CD4-positive, CD25-positive, alpha-beta regulatory T cell (primary cell): ENCODE data around the gene OR2T33. TPM values are rescaled to one million over a fixed set of nuclear protein-coding genes. Genes with fewer than 3 reads are reported as not detected.

Experiments used
- polyA plus RNA-seq, 4 donors: library from polyadenylated mRNA; unstranded; fragments of 300-500 nt; fragmentation: Illumina TruSeq; gene quantifications; one replicate each; pipeline ENCODE4 v1.2.3, GENCODE V29; 2021
- total RNA-seq: library from RNA; stranded (reverse); gene quantifications from one replicate; pipeline ENCODE4 v1.2.3, GENCODE V29; 2022

The OR2T33 gene
- total and polyA plus RNA-seq, 5 donors from 2014 or later = not detected

Other genes starting within 250 kb of the OR2T33 start
- 0.35 TPM for gene OR2L2, start 247.9 kb downstream of the OR2T33 start, total RNA-seq
- under 1 TPM in 1 of 4 donors, not detected in 3; 0.49 TPM for gene OR2L2, start 247.9 kb downstream of the OR2T33 start, polyA plus RNA-seq
- gene OR2L3, start 231.1 kb downstream of the OR2T33 start, total RNA-seq = not detected
- gene OR2L3, start 231.1 kb downstream of the OR2T33 start, polyA plus RNA-seq = not detected
- gene OR2L13, start 182.8 kb downstream of the OR2T33 start, total RNA-seq = not detected
- gene OR2L13, start 182.8 kb downstream of the OR2T33 start, polyA plus RNA-seq = not detected
- gene OR2M5, start 132.8 kb downstream of the OR2T33 start, total RNA-seq = not detected
- not detected for gene OR2M5, start 132.8 kb downstream of the OR2T33 start, polyA plus RNA-seq
- gene OR2M2, start 103.2 kb downstream of the OR2T33 start, total RNA-seq = not detected
- gene OR2M2, start 103.2 kb downstream of the OR2T33 start, polyA plus RNA-seq = not detected
- not detected for gene OR2M3, start 80.7 kb downstream of the OR2T33 start, total RNA-seq
- gene OR2M3, start 80.7 kb downstream of the OR2T33 start, polyA plus RNA-seq = not detected
- not detected for gene OR2M4, start 46.6 kb downstream of the OR2T33 start, total RNA-seq
- gene OR2M4, start 46.6 kb downstream of the OR2T33 start, polyA plus RNA-seq = not detected
- not detected for gene OR2T12, start 25.4 kb upstream of the OR2T33 start, total RNA-seq
- gene OR2T12, start 25.4 kb upstream of the OR2T33 start, polyA plus RNA-seq = not detected
- not detected for gene OR2M7, start 46.6 kb upstream of the OR2T33 start, total RNA-seq
- gene OR2M7, start 46.6 kb upstream of the OR2T33 start, polyA plus RNA-seq = not detected
- not detected for gene OR14C36, start 70.8 kb upstream of the OR2T33 start, total RNA-seq
- gene OR14C36, start 70.8 kb upstream of the OR2T33 start, polyA plus RNA-seq = not detected
- not detected for gene OR2T4, start 83.7 kb upstream of the OR2T33 start, total RNA-seq
- gene OR2T4, start 83.7 kb upstream of the OR2T33 start, polyA plus RNA-seq = not detected
- not detected for gene OR2T6, start 97.8 kb upstream of the OR2T33 start, total RNA-seq
- gene OR2T6, start 97.8 kb upstream of the OR2T33 start, polyA plus RNA-seq = not detected
- gene OR2T1, start 125.1 kb upstream of the OR2T33 start, total RNA-seq = not detected
- gene OR2T1, start 125.1 kb upstream of the OR2T33 start, polyA plus RNA-seq = not detected
- not detected for gene OR2T2, start 167.7 kb upstream of the OR2T33 start, total RNA-seq
- gene OR2T2, start 167.7 kb upstream of the OR2T33 start, polyA plus RNA-seq = not detected
- not detected for gene OR2T3, start 195.4 kb upstream of the OR2T33 start, total RNA-seq
- not detected for gene OR2T3, start 195.4 kb upstream of the OR2T33 start, polyA plus RNA-seq
- not detected for gene OR2T5, start 210.6 kb upstream of the OR2T33 start, total RNA-seq
- not detected for gene OR2T5, start 210.6 kb upstream of the OR2T33 start, polyA plus RNA-seq
- not detected for gene OR2G6, start 230.1 kb upstream of the OR2T33 start, total RNA-seq
- gene OR2G6, start 230.1 kb upstream of the OR2T33 start, polyA plus RNA-seq = not detected